Subcutaneous abdominal adipose tissue (tissue), 5 donors: ENCODE measurements around the gene PIK3CD.

Experiments
- H3K27ac ChIP-seq: one replicate; pipeline ENCODE4 v1.7.0; 2013; ENCODE audit warnings: low read depth, mild to moderate bottlenecking, inconsistent platforms, low read length, moderate library complexity
- H3K27me3 ChIP-seq, 5 donors: one replicate each; pipeline ENCODE4 v1.7.0; 2013; ENCODE audit warnings: low read length in 5 of 5, inconsistent platforms in 1 of 5; ENCODE audit not compliant: control insufficient read depth in 5 of 5, insufficient read depth in 4 of 5
- H3K36me3 ChIP-seq, 5 donors: one replicate each; pipeline ENCODE4 v1.7.0; 2013; ENCODE audit warnings: low read length in 5 of 5; ENCODE audit not compliant: control insufficient read depth in 5 of 5, insufficient read depth in 5 of 5
- H3K4me1 ChIP-seq, 5 donors: one replicate each; pipeline ENCODE4 v1.7.0; 2013; ENCODE audit warnings: low read length in 5 of 5, mild to moderate bottlenecking in 3 of 5, moderate library complexity in 1 of 5; ENCODE audit not compliant: control insufficient read depth in 5 of 5, insufficient read depth in 5 of 5
- H3K4me3 ChIP-seq, 5 donors: one replicate each; pipeline ENCODE4 v1.7.0; 2013; ENCODE audit warnings: low read length in 5 of 5, low read depth in 1 of 5
- H3K9ac ChIP-seq, 5 donors: one replicate each; pipeline ENCODE4 v1.7.0; 2013; ENCODE audit warnings: low read length in 5 of 5, mild to moderate bottlenecking in 4 of 5, moderate library complexity in 3 of 5
- H3K9me3 ChIP-seq, 5 donors: one replicate each; pipeline ENCODE4 v1.7.0; 2013; ENCODE audit warnings: low read length in 5 of 5; ENCODE audit not compliant: control insufficient read depth in 5 of 5
- donor health status: healthy.
- donor health status: healthy.
- donor health status: healthy.
- donor health status: healthy.
- donor health status: healthy.

PIK3CD gene

DNA sequence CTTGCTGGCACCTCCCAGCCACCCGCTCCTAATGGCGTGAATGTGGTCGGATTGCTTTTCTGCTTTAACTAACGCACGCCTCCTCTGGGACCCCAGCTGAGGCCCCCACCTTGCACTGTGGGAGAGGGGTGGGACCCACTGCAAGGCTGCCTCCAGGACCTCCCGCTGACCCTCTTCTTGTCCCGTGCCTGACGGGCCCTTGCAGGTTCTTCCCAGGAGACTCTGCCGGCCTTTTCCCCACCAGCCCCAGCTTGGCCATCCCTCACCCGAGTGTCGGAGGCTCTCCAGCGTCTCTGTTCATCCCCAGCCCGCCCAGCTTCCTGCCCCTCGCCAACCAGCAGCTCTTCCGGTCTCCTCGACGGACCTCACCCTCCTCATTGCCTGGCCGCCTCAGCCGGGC, 44.2 kb upstream of the PIK3CD start:
- no peaks in the 10 kb centered on the region for H3K27me3 ChIP-seq
- no peak overlapping the region for H3K9ac ChIP-seq
- no peaks in the 10 kb centered on the region for H3K9me3 ChIP-seq
- peaks cover 0 to 96% (median 63%) of the 10 kb centered on the region in 5 donors for H3K36me3 ChIP-seq
- H3K27ac ChIP-seq: no peak overlapping the region
- H3K4me1 ChIP-seq: no peaks in the 10 kb centered on the region
- no peak overlapping the region for H3K4me3 ChIP-seq

DNA sequence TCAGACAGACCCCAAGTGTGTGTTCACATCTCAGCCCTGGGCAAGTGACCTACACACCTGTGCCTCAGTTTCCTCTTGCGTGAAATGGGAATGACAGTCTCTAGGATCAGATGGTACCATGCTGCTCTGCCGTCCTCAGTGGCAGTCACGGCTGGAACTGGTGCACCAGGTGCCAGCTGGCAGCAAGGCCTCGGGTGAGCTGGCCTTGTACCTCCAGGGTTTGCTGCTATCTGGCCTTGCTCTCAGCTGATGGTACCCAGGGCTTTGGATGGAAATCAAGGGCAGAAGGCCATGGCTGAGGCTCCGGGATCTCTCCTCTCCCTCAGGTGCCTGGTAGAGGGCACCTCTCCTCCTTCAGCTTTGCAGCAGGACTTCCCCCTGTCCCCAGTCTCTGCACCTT, 41.5 kb upstream of the PIK3CD start:
- H3K4me3 ChIP-seq: no peak overlapping the region
- H3K27me3 ChIP-seq: no peaks in the 10 kb centered on the region
- no peaks in the 10 kb centered on the region for H3K4me1 ChIP-seq
- peaks cover 0 to 89% (median 56%) of the 10 kb centered on the region in 5 donors for H3K36me3 ChIP-seq
- H3K9me3 ChIP-seq: no peaks in the 10 kb centered on the region
- H3K9ac ChIP-seq: no peak overlapping the region
- no peak overlapping the region for H3K27ac ChIP-seq

DNA sequence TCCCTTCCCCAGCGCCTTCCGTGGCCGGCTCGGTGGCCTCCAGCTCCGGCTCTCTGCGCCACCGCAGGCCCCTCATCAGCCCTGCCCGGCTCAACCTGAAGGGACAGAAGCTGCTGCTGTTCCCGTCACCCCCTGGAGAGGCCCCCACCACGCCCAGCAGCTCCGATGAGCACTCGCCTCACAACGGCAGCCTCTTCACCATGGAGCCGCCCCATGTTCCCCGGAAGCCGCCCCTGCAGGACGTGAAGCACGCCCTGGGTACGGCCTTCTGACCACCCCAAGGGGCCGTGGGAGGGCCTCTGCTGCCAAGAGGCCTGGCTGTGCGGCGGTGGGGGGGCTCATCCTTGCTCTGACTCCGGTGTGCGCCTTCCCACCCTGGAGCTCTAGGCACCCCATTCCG, 41.0 kb upstream of the PIK3CD start:
- Histone ChIP-seq H3K27me3 (no peaks in the 10 kb centered on the region), H3K9ac (no peak overlapping the region), H3K4me1 (peaks cover 0 to 2% (median 0%) of the 10 kb centered on the region in 5 donors), H3K36me3 (peaks cover 0 to 85% (median 55%) of the 10 kb centered on the region in 5 donors), H3K9me3 (no peaks in the 10 kb centered on the region), H3K4me3 (no peak overlapping the region), H3K27ac (no peak overlapping the region)

DNA sequence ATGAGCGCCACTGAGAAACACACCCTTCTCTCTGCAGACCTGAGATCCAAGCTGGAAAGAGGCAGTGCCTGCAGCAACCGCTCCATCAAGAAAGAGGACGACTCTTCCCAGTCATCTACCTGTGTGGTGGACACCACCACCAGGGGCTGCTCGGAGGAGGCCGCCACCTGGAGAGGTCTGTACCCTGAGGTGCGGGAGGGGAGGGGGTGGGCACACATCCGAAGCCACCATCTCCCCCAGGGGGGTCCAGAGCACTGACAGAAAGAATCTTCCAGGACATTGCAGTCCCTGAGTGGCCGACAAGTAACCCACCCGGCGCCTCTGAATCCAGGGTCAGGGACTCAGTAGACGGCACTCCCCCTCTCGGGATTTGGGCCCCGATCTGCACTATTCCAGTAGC, 39.8 kb upstream of the PIK3CD start:
- Histone ChIP-seq H3K27ac (no peak overlapping the region), H3K4me1 (peaks cover 0 to 5% (median 0%) of the 10 kb centered on the region in 5 donors), H3K4me3 (no peak overlapping the region), H3K27me3 (no peaks in the 10 kb centered on the region), H3K36me3 (peaks cover 0 to 73% (median 54%) of the 10 kb centered on the region in 5 donors), H3K9ac (no peak overlapping the region), H3K9me3 (no peaks in the 10 kb centered on the region)

DNA sequence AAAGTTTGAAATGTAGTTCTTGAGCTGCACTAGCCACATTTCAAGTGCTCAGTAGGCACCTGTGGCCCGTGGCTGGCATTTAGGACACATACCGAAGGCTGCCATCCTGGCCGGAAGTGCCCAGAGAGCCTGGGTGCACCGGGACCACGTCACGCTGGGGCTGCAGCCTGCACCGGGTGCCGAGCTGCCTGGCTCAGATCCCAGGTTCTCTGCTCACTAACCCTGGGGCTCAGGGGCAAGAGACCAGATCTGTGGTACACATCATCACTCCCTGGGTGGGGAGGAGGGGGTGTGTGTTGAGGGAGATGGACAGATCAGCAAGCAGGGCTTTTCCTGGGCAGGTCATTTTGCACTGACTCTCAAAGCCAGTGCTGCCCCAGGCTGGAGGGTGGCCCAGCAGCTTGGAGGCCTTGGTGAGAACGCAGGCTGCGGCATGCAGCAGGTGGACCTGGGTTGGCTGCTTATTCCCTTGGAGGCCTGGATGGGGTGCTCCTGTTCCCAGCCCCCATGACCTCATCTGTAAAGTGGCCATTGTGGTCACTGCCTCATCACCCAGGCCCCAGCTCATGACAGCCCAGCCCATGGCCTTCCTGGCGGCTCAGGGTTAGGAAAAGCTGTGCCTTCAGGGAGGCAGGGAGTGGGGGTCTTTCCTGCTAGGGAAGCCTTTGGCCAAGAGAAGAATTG, 39.2 kb upstream of the PIK3CD start:
- peaks cover 0 to 69% (median 53%) of the 10 kb centered on the region in 5 donors for H3K36me3 ChIP-seq
- H3K4me3 ChIP-seq: no peak overlapping the region
- no peak overlapping the region for H3K27ac ChIP-seq
- peaks cover 0 to 5% (median 0%) of the 10 kb centered on the region in 5 donors for H3K4me1 ChIP-seq
- H3K9me3 ChIP-seq: no peaks in the 10 kb centered on the region
- no peak overlapping the region for H3K9ac ChIP-seq
- H3K27me3 ChIP-seq: no peaks in the 10 kb centered on the region

DNA sequence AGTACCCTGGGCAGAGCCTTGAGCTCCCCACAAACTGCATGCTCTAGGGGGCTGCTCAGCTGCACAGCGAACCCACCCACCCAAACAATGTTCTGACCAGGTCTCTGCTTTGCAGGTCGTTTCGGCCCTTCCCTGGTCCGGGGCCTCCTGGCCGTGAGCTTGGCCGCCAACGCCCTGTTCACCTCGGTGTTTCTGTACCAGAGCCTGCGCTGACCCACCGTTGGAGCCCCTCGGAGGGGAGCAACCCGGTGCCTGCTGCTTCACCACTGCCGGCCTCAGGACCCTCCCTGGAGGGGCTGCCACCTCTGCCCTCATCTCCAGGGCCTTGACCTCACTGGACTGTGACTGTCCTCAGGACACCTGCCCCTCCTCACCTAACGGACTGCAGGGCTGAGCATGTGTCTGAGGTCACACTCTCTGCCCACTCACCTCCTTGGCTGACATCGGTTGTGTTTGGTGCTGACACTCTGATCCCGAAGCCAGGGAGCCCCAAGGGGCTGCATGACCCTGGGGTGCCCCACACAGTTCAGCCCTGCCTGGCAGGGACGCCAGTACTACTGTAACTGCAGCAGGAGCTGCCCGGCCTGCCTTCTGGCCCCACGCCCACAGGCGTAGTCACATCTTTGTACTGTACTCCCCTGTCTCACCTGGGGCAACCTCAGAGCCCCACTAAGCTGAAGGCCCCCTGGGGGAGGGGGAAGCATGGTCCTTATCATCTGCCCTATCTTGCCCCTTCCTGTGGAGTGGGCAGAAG, 38.5 kb upstream of the PIK3CD start:
- H3K36me3 ChIP-seq: peaks cover 0 to 61% (median 47%) of the 10 kb centered on the region in 5 donors
- H3K4me3 ChIP-seq: no peak overlapping the region

DNA sequence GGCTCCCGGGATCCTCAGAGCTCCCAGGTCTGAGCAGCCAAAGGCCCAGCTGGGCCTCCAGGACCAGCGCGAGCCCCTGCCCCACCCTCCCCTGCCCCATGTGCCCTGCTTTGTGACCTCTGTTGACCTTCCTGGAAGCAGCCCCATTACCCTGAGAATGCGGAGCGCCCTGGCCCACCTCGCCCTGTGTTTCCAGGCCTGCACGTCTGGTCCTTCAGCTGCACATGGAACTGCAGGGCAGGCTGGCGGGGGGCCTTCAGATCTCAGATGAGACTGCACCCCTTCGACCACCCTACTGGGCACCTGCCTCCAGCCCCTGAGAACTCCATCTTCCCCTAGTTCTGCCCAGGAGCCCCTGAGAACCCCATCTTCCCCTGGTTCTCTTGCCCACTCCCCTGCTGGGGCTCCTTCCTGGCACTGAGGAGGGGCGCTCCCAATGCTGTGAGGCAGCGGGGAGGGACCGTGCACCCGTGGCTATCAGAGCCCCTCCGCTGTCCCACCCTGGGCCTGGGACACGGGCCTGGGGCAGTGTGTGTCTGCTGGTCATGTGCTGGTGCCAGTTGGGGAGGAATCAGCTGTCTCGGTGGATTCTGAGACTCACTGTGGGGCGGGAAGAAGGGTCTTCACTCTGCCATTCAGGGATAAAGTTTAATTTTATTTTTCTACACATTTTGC, 37.8 kb upstream of the PIK3CD start:
- peaks cover 0 to 54% (median 40%) of the 10 kb centered on the region in 5 donors for H3K36me3 ChIP-seq

More for the DNA sequence above, 38.5 kb upstream of the PIK3CD start:
- Histone ChIP-seq H3K9ac (no peak overlapping the region), H3K27ac (no peak overlapping the region), H3K27me3 (peaks cover 0 to 7% (median 5%) of the 10 kb centered on the region in 5 donors), H3K9me3 (no peaks in the 10 kb centered on the region), H3K4me1 (peaks cover 0 to 5% (median 0%) of the 10 kb centered on the region in 5 donors)

DNA sequence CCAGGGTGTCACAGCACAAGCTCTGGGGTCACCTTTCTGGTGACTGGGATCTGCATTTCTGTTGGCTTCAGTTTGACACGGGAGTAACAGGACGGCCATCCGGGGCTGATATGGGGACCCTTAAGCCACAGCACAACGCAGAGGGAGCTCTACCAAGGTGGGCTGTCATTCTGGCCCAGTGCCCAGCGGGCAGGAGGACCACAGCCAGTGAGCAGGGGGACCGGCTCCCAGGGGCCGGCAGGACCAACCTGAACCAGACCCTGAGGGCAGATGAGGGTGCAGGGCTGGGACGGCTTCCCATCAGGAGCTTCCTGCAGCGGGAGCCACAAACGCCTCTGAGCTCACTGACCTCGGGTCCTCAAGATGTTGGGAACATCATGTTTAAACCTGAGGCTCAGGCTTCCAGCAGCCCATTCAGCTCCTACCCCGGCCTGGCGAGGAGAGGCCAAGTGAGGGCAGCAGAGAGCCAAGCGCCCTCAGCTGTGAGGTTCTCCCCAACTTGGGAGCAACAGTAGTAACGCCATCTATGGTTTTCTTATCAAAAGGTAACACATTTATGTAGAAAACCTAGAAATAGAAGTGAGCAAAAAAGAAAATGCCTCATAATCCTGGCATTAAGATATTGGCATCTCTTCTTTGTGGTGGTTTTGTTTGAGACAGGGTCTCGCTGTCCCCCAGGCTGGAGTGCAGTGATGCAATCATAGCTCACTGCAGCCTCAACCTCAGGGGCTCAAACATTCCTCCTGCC, 36.0 kb upstream of the PIK3CD start:
- Histone ChIP-seq H3K4me1 (peaks cover 0 to 5% (median 0%) of the 10 kb centered on the region in 5 donors), H3K36me3 (peaks cover 0 to 37% (median 23%) of the 10 kb centered on the region in 5 donors), H3K9ac (no peak overlapping the region), H3K4me3 (no peak overlapping the region), H3K27me3 (peaks cover 4 to 17% (median 11%) of the 10 kb centered on the region in 5 donors), H3K27ac (no peak overlapping the region), H3K9me3 (no peaks in the 10 kb centered on the region)

More for the DNA sequence above, 37.8 kb upstream of the PIK3CD start:
- Histone ChIP-seq H3K4me1 (peaks cover 0 to 5% (median 0%) of the 10 kb centered on the region in 5 donors), H3K4me3 (no peak overlapping the region), H3K27ac (no peak overlapping the region), H3K27me3 (peaks cover 1 to 12% (median 8%) of the 10 kb centered on the region in 5 donors), H3K9ac (no peak overlapping the region), H3K9me3 (no peaks in the 10 kb centered on the region)

DNA sequence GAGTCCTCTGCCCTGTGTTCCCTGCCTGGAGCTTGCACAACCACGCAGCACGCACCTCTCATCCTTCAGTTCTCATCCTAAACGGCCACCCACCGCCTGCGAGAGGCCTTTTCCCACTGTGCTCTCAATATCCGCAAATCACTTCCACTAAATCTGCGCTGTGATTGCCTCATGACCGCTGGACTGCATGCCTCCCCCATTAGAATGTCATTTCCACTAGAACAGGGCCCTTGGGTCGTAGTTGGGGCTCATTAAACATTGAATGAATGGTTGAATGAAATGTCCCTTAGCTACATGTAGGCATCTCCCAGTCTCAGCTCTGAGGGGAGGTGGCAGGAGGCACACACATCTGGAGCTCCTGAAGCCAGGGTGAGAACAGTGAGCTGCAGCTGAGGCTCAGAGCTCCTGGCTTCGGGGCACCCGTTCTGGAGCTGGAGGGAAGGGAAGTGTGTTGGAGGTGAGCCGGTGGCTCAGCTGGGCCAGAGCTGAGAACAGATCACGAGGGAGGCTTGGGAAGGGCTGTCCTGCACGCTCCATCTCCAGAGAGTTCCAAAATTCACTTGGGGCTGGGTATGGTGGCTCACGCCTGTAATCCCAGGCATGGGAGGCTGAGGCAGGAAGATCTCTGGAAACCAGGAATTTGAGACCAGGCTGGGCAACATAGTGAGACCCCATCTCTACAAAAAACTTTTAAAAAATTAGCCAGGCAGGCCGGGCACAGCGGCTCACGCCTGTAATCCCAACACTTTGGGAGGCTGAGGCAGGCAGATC, 32.4 kb upstream of the PIK3CD start:
- H3K9ac ChIP-seq: no peak overlapping the region
- H3K9me3 ChIP-seq: no peaks in the 10 kb centered on the region
- no peak overlapping the region for H3K27ac ChIP-seq
- no peak overlapping the region for H3K4me3 ChIP-seq
- peaks cover 5 to 17% (median 11%) of the 10 kb centered on the region in 5 donors for H3K27me3 ChIP-seq
- peaks cover 0 to 1% (median 0%) of the 10 kb centered on the region in 5 donors for H3K36me3 ChIP-seq
- H3K4me1 ChIP-seq: peaks cover 0 to 5% (median 0%) of the 10 kb centered on the region in 5 donors
